DND-41 (cell line): ENCODE results near the gene HSPBAP1.

ENCODE experiments used
- CTCF ChIP-seq: IDR thresholded peaks from 2 replicates; pipeline ENCODE4 v1.5.1; 2012; ENCODE audit warnings: borderline replicate concordance, low read length, moderate library complexity, mild to moderate bottlenecking; ENCODE audit not compliant: poor library complexity, severe bottlenecking; ENCODE audit errors: extremely low read depth
- EZH2 ChIP-seq: IDR thresholded peaks from 3 replicates; pipeline ENCODE4 v1.6.1; 2012; ENCODE audit warnings: borderline replicate concordance, low read depth, mild to moderate bottlenecking, moderate library complexity, low read length, inconsistent platforms; ENCODE audit not compliant: severe bottlenecking

GRCh38 chr3:122705379-122705778, 88.3 kb downstream of the HSPBAP1 start:
- no peak for TF ChIP-seq EZH2
- no peak for TF ChIP-seq CTCF
